WTC11 (cell line): Measurements from ENCODE around the gene U2AF1L4. TPM values are rescaled to one million over a fixed set of nuclear protein-coding genes. Genes with fewer than 3 reads are reported as not detected.

Experiments
- CREB1 ChIP-seq: sonication (generic); formaldehyde crosslinking; IDR thresholded peaks from 2 replicates; pipeline ENCODE4 v1.8.0; 2023; ENCODE audit warnings: mild to moderate bottlenecking, missing genetic modification reagents
- ESRRA ChIP-seq: sonication (generic); formaldehyde crosslinking; IDR thresholded peaks from 2 replicates; pipeline ENCODE4 v1.8.1; 2022; ENCODE audit warnings: mild to moderate bottlenecking, missing genetic modification reagents, borderline replicate concordance
- FOXK1 ChIP-seq: sonication (generic); formaldehyde crosslinking; IDR thresholded peaks from 2 replicates; pipeline ENCODE4 v1.8.0; 2022; ENCODE audit warnings: mild to moderate bottlenecking, moderate library complexity, missing genetic modification reagents
- GABPB1 ChIP-seq: sonication (generic); formaldehyde crosslinking; IDR thresholded peaks from 2 replicates; pipeline ENCODE4 v1.8.1; 2023; ENCODE audit warnings: mild to moderate bottlenecking, missing genetic modification reagents
- GTF2I ChIP-seq: fragments of 250-450 bp; sonication (Bioruptor Pico); conservative IDR thresholded peaks from 2 replicates; pipeline ENCODE4 v1.4.0; 2021; ENCODE audit warnings: mild to moderate bottlenecking
- HMGA2 ChIP-seq: fragments of 250-450 bp; sonication (Bioruptor Pico); IDR thresholded peaks from 2 replicates; pipeline ENCODE4 v1.4.0; 2021; ENCODE audit warnings: mild to moderate bottlenecking, moderate library complexity
- MXD4 ChIP-seq: fragments of 250-450 bp; sonication (Bioruptor Pico); IDR thresholded peaks from 2 replicates; pipeline ENCODE4 v1.8.0; 2021; ENCODE audit warnings: mild to moderate bottlenecking, moderate library complexity, borderline replicate concordance
- NFE2L1 ChIP-seq: sonication (generic); formaldehyde crosslinking; IDR thresholded peaks from 2 replicates; pipeline ENCODE4 v1.8.1; 2023; ENCODE audit warnings: missing genetic modification reagents
- RORB ChIP-seq: fragments of 250-450 bp; sonication (Bioruptor Pico); IDR thresholded peaks from 2 replicates; pipeline ENCODE4 v1.9.0; 2021; ENCODE audit warnings: mild to moderate bottlenecking
- SOX15 ChIP-seq: fragments of 250-450 bp; sonication (Bioruptor Pico); IDR thresholded peaks from 2 replicates; pipeline ENCODE4 v1.9.0; 2021; ENCODE audit warnings: mild to moderate bottlenecking
- ZBTB21 ChIP-seq: sonication (generic); formaldehyde crosslinking; IDR thresholded peaks from 2 replicates; pipeline ENCODE4 v1.8.1; 2023; ENCODE audit warnings: mild to moderate bottlenecking, missing genetic modification reagents, borderline replicate concordance
- ZNF219 ChIP-seq: sonication (generic); formaldehyde crosslinking; IDR thresholded peaks from 2 replicates; pipeline ENCODE4 v1.8.0; 2023; ENCODE audit warnings: missing genetic modification reagents, mild to moderate bottlenecking, borderline replicate concordance
- ZNF263 ChIP-seq: sonication (generic); formaldehyde crosslinking; IDR thresholded peaks from 2 replicates; pipeline ENCODE4 v1.8.1; 2022; ENCODE audit warnings: low read depth, mild to moderate bottlenecking, moderate library complexity, missing genetic modification reagents
- ZNF396 ChIP-seq: fragments of 250-450 bp; sonication (Bioruptor Pico); IDR thresholded peaks from 2 replicates; pipeline ENCODE4 v1.8.0; 2021; ENCODE audit warnings: mild to moderate bottlenecking, moderate library complexity, borderline replicate concordance
- ZNF423 ChIP-seq: fragments of 250-450 bp; sonication (Bioruptor Pico); IDR thresholded peaks from 2 replicates; pipeline ENCODE4 v2.1.2; 2022; ENCODE audit warnings: mild to moderate bottlenecking, moderate library complexity
- ZNF671 ChIP-seq: fragments of 250-450 bp; sonication (Bioruptor Pico); IDR thresholded peaks from 2 replicates; pipeline ENCODE4 v1.8.0; 2021; ENCODE audit warnings: mild to moderate bottlenecking
- total RNA-seq: library from RNA; stranded (reverse); gene quantifications from 3 replicates; pipeline ENCODE4 v1.2.3, GENCODE V29; 2021
- TF ChIP-seq, protein P1 (sequence below): sonication (generic); formaldehyde crosslinking; IDR thresholded peaks from 2 replicates; pipeline ENCODE4 v1.8.1; 2023; ENCODE audit warnings: mild to moderate bottlenecking, missing genetic modification reagents, moderate library complexity
- TF ChIP-seq, protein P2 (sequence below): sonication (generic); formaldehyde crosslinking; IDR thresholded peaks from 2 replicates; pipeline ENCODE4 v1.8.0; 2022; ENCODE audit warnings: mild to moderate bottlenecking, missing genetic modification reagents
- TF ChIP-seq, protein P3 (sequence below): fragments of 250-450 bp; sonication (Bioruptor Pico); IDR thresholded peaks from 2 replicates; pipeline ENCODE4 v1.9.0; 2021; ENCODE audit warnings: mild to moderate bottlenecking
- TF ChIP-seq, protein P4 (sequence below): sonication (generic); formaldehyde crosslinking; IDR thresholded peaks from 2 replicates; pipeline ENCODE4 v1.8.0; 2023; ENCODE audit warnings: mild to moderate bottlenecking, missing genetic modification reagents
- TF ChIP-seq, protein P5 (sequence below): sonication (generic); formaldehyde crosslinking; IDR thresholded peaks from 2 replicates; pipeline ENCODE4 v1.8.0; 2023; ENCODE audit warnings: missing genetic modification reagents, mild to moderate bottlenecking, borderline replicate concordance
- TF ChIP-seq, protein P6 (sequence below): sonication (generic); formaldehyde crosslinking; IDR thresholded peaks from 2 replicates; pipeline ENCODE4 v1.8.1; 2023; ENCODE audit warnings: mild to moderate bottlenecking, missing genetic modification reagents
- TF ChIP-seq, protein P7 (sequence below): fragments of 200-600 bp; IDR thresholded peaks from 2 replicates; pipeline ENCODE4 v1.8.0; 2022; ENCODE audit warnings: antibody characterized with exemption

U2AF1L4 gene
- total RNA-seq, 1 experiment from 2014 or later: 20.9 TPM

DNA sequence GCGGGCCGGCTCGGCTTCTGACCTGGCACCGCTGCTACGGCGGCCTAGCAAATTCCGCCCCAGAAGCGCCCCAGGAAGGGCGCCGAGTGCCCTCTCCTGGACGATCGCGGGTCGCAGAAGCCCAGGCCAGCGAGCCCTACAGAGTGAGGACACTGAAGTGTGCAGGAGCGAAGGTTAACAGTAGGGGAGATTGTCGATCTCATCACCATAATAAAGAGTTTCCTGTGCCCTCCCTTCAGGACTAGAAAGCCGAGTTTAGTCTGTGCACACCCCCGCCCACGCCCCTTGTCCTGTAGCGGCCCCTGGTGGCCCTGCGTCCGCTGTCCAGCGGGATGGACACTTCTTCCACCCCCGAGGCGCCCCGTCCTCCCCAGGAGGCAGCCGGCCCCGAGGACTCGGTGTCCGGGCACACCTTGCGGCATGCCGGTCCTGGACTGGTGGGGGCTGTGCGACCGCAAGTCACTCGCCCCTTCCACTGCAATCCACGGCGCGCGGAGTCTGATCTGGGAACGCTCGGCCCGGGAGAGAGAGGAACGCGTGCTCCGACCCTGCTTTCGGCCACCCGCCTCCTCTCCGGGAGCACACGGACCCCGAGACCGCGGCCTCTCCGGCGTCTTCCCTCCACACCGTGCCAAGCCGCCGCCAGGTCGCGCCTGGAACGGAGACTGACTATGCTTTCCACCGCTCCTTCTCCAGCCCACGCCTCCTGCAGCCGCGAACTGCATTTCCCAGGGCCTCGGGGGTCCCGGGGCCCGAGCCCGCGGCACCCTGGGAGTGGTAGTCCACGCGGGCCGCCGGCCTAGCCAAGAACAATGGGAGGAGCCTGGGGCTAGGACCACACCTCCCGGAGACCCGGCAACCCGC lies 28.2 kb downstream of the U2AF1L4 start (continued):
- TF ChIP-seq ZNF671 (CRISPR knock-in tag) (no peak), ZBTB21 (no peak; the same call in none of the 2 replicates), MXD4 (CRISPR knock-in tag) (no peak), ZNF423 (no peak), SOX15 (CRISPR knock-in tag) (no peak), ESRRA (CRISPR knock-in tag) (peak; percentile 73; the same call in 1 of the 2 replicates), HMGA2 (CRISPR knock-in tag) (peak; percentile 28; the same call in 1 of the 2 replicates), RORB (no peak), ZNF219 (no peak), NFE2L1 (CRISPR knock-in tag) (no peak), GABPB1 (CRISPR knock-in tag) (0 out of 2 replicates have a peak, but pooled peaks have one; percentile 52), ZNF396 (CRISPR knock-in tag) (no peak), FOXK1 (CRISPR knock-in tag) (no peak; the same call in 1 of the 2 replicates), ZNF263 (CRISPR knock-in tag) (peak; percentile 91; the same call in 1 of the 2 replicates), CREB1 (CRISPR knock-in tag) (0 out of 2 replicates have a peak, but pooled peaks have one; percentile 14), GTF2I (CRISPR knock-in tag) (0 out of 2 replicates have a peak, but pooled peaks have one; percentile 28)
- TF ChIP-seq, protein P1, sequence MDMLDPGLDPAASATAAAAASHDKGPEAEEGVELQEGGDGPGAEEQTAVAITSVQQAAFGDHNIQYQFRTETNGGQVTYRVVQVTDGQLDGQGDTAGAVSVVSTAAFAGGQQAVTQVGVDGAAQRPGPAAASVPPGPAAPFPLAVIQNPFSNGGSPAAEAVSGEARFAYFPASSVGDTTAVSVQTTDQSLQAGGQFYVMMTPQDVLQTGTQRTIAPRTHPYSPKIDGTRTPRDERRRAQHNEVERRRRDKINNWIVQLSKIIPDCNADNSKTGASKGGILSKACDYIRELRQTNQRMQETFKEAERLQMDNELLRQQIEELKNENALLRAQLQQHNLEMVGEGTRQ: peak; percentile 46
- TF ChIP-seq, protein P2, sequence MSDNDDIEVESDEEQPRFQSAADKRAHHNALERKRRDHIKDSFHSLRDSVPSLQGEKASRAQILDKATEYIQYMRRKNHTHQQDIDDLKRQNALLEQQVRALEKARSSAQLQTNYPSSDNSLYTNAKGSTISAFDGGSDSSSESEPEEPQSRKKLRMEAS (CRISPR knock-in tag): peak; percentile 39
- TF ChIP-seq, protein P3, sequence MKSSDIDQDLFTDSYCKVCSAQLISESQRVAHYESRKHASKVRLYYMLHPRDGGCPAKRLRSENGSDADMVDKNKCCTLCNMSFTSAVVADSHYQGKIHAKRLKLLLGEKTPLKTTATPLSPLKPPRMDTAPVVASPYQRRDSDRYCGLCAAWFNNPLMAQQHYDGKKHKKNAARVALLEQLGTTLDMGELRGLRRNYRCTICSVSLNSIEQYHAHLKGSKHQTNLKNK: no peak
- TF ChIP-seq, protein P4, sequence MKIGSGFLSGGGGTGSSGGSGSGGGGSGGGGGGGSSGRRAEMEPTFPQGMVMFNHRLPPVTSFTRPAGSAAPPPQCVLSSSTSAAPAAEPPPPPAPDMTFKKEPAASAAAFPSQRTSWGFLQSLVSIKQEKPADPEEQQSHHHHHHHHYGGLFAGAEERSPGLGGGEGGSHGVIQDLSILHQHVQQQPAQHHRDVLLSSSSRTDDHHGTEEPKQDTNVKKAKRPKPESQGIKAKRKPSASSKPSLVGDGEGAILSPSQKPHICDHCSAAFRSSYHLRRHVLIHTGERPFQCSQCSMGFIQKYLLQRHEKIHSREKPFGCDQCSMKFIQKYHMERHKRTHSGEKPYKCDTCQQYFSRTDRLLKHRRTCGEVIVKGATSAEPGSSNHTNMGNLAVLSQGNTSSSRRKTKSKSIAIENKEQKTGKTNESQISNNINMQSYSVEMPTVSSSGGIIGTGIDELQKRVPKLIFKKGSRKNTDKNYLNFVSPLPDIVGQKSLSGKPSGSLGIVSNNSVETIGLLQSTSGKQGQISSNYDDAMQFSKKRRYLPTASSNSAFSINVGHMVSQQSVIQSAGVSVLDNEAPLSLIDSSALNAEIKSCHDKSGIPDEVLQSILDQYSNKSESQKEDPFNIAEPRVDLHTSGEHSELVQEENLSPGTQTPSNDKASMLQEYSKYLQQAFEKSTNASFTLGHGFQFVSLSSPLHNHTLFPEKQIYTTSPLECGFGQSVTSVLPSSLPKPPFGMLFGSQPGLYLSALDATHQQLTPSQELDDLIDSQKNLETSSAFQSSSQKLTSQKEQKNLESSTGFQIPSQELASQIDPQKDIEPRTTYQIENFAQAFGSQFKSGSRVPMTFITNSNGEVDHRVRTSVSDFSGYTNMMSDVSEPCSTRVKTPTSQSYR (CRISPR knock-in tag): no peak
- TF ChIP-seq, protein P5, sequence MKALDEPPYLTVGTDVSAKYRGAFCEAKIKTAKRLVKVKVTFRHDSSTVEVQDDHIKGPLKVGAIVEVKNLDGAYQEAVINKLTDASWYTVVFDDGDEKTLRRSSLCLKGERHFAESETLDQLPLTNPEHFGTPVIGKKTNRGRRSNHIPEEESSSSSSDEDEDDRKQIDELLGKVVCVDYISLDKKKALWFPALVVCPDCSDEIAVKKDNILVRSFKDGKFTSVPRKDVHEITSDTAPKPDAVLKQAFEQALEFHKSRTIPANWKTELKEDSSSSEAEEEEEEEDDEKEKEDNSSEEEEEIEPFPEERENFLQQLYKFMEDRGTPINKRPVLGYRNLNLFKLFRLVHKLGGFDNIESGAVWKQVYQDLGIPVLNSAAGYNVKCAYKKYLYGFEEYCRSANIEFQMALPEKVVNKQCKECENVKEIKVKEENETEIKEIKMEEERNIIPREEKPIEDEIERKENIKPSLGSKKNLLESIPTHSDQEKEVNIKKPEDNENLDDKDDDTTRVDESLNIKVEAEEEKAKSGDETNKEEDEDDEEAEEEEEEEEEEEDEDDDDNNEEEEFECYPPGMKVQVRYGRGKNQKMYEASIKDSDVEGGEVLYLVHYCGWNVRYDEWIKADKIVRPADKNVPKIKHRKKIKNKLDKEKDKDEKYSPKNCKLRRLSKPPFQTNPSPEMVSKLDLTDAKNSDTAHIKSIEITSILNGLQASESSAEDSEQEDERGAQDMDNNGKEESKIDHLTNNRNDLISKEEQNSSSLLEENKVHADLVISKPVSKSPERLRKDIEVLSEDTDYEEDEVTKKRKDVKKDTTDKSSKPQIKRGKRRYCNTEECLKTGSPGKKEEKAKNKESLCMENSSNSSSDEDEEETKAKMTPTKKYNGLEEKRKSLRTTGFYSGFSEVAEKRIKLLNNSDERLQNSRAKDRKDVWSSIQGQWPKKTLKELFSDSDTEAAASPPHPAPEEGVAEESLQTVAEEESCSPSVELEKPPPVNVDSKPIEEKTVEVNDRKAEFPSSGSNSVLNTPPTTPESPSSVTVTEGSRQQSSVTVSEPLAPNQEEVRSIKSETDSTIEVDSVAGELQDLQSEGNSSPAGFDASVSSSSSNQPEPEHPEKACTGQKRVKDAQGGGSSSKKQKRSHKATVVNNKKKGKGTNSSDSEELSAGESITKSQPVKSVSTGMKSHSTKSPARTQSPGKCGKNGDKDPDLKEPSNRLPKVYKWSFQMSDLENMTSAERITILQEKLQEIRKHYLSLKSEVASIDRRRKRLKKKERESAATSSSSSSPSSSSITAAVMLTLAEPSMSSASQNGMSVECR: no peak
- TF ChIP-seq, protein P6, sequence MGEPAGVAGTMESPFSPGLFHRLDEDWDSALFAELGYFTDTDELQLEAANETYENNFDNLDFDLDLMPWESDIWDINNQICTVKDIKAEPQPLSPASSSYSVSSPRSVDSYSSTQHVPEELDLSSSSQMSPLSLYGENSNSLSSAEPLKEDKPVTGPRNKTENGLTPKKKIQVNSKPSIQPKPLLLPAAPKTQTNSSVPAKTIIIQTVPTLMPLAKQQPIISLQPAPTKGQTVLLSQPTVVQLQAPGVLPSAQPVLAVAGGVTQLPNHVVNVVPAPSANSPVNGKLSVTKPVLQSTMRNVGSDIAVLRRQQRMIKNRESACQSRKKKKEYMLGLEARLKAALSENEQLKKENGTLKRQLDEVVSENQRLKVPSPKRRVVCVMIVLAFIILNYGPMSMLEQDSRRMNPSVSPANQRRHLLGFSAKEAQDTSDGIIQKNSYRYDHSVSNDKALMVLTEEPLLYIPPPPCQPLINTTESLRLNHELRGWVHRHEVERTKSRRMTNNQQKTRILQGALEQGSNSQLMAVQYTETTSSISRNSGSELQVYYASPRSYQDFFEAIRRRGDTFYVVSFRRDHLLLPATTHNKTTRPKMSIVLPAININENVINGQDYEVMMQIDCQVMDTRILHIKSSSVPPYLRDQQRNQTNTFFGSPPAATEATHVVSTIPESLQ (CRISPR knock-in tag): no peak
- TF ChIP-seq, protein P7, sequence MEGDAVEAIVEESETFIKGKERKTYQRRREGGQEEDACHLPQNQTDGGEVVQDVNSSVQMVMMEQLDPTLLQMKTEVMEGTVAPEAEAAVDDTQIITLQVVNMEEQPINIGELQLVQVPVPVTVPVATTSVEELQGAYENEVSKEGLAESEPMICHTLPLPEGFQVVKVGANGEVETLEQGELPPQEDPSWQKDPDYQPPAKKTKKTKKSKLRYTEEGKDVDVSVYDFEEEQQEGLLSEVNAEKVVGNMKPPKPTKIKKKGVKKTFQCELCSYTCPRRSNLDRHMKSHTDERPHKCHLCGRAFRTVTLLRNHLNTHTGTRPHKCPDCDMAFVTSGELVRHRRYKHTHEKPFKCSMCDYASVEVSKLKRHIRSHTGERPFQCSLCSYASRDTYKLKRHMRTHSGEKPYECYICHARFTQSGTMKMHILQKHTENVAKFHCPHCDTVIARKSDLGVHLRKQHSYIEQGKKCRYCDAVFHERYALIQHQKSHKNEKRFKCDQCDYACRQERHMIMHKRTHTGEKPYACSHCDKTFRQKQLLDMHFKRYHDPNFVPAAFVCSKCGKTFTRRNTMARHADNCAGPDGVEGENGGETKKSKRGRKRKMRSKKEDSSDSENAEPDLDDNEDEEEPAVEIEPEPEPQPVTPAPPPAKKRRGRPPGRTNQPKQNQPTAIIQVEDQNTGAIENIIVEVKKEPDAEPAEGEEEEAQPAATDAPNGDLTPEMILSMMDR: peak; percentile 39; the same call in 1 of the 2 replicates
